Dermis microvascular lymphatic vessel endothelial cell (primary cell): Measurements from ENCODE around the gene BLOC1S4. TPM values are rescaled to one million over a fixed set of nuclear protein-coding genes. Genes with fewer than 3 reads are reported as not detected.
"Not testable (repeated sequence)": the region's sequence is repeated elsewhere in the genome, so short reads cannot be mapped to it uniquely, and the experiment has no call there.

Source experiments
- DNase-seq, 2 donors: peaks; one replicate each; pipeline versions ENCODE4 v3.0.0 to v3.0.0-alpha.2; 2010; ENCODE audit warnings: low read depth in 2 of 2
- total RNA-seq: library from RNA; depleted of rRNA; stranded (reverse); fragments of >200 nt; gene quantifications from 2 replicates; pipeline ENCODE4 v1.2.1, GENCODE V29; 2014

The BLOC1S4 gene
- total RNA-seq, 1 donor from 2014 or later = 8.2 TPM

GRCh38 chr4:6740347-6740746 lies 24.4 kb downstream of the BLOC1S4 start:
- no peak for DNase-seq

DNA sequence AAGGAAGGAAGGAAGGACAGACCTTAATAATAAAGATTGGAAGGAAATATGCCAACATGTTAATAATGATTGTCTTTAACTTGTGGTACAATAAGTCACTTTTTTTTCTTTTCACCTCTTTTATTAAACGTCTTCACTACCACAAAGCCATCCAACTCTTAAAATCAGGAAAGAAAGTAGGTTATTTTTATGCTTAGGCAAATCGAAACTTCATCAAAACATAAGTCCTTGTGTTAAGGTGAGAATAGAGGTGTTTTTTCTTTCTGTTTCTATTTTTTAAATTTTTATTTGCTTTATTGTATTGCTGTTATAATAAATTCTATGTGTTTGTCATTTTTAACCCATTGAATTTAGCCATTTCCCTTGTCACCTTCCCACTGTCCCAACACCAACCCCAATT lies 26.5 kb downstream of the BLOC1S4 start:
- DNase-seq = no peak

DNA sequence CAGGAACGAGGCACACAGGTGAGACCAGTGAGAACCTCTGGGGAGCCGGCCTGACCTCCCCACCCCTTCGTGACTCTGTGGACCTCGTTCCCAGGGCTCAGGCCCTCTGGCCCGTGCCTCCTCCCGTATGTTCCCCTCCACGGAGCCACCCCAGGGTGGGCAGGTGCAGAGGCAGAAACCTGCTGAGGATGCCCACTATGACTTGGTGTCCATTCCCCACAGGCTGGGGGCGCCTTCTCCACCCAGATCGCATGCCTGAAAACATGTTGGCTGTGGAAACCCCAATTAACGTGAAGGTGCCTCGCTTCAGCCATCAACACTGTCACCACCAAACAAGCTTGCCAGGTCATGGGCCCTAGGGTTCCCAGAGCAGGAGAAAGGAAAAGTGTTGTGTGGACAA lies 27.0 kb downstream of the BLOC1S4 start:
- no peak for DNase-seq

- DNase-seq = no peak
Measured at GRCh38 chr4:6746721-6747293, 30.8 kb downstream of the BLOC1S4 start.

- DNase-seq = no peak
Measured at GRCh38 chr4:6747294-6748051, 31.5 kb downstream of the BLOC1S4 start.

DNA sequence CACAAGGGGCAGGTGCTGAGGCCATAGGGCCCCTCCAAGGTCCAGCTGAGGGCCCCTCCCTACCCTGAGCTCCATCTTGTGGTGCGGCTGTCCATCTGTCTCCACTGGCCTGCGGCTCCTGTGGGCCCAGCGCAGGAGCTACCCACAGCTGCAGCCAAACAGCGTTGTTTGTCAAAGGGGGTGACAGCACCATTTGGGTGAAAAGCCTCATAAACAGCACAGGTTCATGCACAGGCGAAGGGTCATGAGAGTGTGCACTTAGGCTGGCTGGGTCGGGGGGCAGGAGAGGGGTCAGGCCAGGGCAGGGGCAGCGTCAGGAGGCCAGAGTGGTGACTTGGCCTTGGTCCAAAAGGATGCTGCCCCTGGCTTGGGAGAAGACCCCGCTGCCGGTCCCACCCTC lies 32.3 kb downstream of the BLOC1S4 start:
- DNase-seq = no peak

DNA sequence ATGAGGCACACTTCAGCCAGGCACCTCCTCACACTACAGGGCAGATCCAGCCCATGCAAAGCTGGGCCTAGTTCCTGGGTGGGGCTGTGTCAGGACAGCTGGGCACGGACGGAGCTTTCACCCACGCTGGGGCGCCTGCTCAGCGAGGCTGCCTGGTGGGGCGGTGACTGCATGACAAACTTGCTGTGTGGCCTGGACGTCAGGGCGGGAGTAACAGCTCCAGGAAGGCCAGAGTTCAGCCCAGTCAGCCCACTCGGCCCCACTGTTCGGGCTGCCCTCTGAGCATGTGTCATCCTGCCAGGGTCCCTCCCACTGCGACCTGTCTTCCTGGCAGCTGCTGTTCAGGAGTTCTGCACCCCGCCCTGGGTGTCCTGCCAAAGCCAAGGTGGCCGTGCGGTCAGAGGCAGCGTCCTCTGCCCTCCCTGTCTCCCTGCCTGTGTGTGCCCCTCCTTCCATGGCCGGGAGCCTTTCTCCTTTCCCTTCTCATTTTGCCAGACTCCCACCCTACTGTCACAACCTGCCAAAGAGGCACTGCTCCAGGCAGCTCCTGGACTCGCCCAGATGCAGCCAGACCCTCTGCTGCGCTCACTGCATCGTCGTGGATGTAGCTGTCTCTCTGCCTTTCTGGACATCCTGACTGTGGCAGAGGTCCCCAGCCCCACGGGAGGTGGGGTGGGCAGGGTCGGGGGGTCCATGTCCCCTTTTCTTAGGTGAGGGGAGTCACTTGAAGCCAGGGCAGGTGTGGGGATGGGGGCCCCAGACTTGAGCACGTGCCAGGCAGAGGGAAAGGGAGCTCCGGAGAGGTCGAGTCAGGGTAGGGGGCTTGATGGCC lies 33.6 kb downstream of the BLOC1S4 start:
- peak; percentile 48 to 62 for DNase-seq

DNA sequence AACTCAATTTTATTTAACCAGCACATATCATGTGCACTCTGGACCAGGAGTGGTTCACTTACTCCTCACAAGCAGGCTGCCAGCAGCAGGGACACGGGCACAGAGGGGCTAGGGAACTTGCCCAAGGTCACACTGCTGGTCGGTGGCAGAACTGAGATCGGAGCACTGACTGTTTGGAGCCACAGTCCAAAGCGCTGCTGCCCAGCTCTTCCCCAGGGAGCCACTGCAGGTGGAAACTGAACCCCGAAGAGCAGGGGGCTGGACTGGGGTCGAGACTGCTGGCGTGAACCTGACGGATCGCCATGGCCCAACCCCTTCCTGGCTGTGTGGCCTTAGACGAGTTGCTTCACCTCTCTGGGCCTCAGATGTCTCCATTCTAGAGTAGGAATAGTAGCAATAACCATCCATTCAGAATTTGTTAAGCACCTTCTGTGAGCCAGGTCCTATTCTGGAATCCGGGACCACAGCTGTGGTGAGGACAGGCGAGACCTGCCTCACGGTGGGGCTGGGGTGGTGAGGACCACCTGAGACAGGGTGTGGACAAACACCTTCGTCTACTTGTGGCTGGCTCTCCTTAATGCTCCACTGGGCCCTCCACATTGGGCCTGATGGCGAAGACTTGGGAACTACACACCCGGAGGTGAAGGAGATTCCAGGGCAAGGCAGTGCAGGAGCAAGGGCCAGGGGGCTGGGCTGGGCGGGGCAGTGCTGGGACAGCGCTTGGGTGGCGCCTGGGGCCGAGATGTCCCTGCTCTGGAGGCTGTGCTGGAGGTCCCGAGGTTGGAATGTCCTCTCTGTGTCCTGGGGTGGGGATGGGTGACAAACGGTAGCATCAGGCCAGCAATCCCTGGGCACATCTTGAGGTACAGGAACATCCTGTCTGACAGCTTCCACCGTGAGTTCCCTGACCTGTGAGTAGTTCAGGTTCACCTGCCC lies 34.6 kb downstream of the BLOC1S4 start:
- no peak for DNase-seq

DNA sequence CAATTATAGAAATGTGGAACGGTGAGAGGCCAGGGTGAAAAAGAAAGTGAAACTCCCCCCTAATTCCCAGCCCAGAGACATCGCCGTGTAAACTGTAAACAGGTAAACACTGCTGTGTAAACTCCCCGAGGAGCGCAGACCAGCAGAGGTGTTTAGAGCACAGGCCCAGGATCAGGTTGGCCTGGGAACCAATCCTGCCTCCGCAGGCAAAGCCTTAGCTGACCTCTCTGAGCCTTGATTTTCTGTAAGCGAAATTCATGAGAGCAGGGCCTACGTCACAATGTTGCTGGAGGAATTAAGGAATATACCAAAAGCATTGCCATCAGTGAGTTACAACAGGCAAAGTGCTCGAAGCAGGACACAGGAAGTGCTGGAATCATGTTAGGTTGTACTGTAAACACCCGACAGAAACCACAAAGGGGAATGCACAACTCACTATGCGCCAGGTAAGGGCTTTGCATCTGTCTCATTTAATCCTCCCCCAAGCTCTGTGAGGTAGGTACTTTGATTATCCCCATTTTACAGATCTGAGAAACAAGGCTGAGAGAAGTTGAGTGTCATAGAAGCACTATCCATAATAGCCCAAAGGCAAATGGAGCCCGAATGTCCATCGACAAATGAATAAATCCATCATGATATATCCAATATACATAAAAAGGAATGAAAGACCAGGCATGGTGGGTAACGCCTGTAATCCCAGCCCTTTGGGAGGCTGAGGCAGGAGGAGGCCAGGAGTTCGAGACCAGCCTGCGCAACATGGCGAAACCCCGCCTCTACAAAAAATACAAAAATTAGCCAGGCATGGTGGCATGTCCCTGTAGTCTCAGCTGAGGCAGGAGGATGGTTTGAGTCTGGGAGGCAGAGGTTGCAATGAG lies 35.9 kb downstream of the BLOC1S4 start:
- DNase-seq = no peak

DNA sequence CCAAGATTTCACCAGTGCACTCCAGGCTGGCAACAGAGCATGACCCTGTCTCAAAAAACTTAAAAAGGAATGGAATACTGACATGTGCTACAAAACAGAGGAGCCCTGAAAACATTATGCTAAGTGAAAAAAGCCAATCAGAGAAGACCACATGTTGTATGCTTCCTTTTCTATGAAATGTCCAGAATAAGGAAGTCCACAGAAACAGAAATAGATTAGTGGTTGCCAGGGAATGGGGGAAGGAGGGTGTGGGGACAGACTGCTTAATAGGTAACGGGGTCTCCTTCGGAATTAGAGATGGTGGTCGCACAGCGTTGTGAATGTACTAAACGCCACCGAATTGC lies 36.5 kb downstream of the BLOC1S4 start:
- DNase-seq = no peak

GRCh38 chr4:6753103-6753560 lies 37.2 kb downstream of the BLOC1S4 start:
- DNase-seq = no peak

GRCh38 chr4:6753891-6754290 lies 37.9 kb downstream of the BLOC1S4 start:
- DNase-seq = no peak

GRCh38 chr4:6754481-6755087 lies 38.6 kb downstream of the BLOC1S4 start:
- DNase-seq = no peak

DNA sequence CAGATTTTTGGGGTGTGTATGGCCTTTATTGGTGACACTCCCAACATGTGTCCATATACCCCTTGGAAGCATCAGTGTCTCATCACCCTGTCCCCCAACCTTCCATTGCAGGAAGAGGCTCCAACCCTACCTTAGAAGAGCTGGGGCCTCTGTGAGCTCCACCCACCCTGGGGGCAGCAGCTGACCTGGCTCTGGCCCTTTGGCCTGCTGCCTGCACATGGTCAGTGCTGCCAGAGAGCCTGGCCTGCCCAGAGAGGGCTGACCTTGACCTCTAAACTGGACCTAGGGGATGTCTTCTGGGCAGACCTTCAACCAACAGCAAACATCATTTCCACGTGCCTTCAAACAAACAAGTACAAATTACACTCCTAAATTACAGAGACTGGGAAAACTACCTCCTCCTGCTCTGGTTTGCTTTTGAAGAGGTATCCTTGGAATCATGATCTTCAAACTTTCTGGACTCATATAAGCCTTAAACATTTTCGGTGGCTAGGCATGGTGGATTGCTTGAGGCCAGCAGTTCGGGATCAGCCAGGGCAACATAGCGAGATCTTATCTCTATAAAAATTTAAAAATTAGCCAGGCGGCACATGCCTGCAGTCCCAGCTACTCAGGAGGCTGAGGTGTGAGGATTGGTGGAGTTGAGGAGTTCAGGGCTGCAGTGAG lies 39.2 kb downstream of the BLOC1S4 start:
- no peak for DNase-seq

DNA sequence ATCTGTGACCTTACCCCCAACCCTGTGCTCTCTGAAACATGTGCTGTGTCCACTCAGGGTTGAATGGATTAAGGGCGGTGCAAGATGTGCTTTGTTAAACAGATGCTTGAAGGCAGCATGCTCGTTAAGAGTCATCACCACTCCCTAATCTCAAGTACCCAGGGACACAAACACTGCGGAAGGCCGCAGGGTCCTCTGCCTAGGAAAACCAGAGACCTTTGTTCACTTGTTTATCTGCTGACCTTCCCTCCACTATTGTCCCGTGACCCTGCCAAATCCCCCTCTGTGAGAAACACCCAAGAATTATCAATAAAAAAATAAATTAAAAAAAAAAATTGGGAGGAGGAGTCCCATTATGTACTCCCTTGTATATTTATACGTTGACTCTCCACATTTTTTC lies 40.4 kb downstream of the BLOC1S4 start:
- DNase-seq = not testable (repeated sequence)

DNA sequence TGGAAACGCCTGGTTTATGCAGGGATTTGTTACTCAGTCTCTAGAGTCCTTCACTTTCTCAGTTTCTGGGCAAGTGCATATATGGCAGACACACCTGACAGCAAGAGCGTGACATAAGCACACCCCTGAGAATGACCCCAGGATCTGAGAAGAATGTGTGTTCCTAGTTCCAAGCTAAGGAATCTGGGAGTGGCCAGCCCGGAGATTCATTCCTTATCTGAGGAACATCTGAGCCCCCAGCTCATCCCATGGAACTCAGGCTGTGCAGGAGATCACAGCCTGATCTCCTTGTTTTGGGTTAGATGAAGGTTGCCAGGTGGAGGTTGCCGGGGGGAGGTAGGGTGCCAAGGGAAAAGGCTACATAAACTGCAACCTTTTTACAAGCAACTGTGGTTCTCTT lies 42.8 kb downstream of the BLOC1S4 start:
- DNase-seq = no peak

DNA sequence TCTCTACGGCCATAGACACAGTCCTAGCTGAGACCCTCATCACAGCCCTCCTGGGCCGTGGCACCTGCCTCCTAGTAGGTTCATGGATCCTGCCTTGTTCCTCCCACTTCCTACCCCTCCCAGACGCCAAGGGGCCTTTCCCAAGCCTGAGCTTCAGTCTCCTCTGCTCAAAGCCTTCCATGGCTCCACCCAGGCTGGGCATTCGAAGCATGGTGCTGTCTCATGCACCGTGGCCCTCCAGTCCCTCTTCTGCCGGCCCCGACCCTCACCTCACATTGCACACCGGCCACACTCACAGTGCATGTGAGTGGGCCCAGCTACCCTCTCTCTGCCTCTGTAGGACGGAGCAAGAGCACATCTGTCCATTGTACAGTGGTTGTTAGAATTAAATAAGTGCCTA lies 44.9 kb downstream of the BLOC1S4 start:
- no peak for DNase-seq

DNA sequence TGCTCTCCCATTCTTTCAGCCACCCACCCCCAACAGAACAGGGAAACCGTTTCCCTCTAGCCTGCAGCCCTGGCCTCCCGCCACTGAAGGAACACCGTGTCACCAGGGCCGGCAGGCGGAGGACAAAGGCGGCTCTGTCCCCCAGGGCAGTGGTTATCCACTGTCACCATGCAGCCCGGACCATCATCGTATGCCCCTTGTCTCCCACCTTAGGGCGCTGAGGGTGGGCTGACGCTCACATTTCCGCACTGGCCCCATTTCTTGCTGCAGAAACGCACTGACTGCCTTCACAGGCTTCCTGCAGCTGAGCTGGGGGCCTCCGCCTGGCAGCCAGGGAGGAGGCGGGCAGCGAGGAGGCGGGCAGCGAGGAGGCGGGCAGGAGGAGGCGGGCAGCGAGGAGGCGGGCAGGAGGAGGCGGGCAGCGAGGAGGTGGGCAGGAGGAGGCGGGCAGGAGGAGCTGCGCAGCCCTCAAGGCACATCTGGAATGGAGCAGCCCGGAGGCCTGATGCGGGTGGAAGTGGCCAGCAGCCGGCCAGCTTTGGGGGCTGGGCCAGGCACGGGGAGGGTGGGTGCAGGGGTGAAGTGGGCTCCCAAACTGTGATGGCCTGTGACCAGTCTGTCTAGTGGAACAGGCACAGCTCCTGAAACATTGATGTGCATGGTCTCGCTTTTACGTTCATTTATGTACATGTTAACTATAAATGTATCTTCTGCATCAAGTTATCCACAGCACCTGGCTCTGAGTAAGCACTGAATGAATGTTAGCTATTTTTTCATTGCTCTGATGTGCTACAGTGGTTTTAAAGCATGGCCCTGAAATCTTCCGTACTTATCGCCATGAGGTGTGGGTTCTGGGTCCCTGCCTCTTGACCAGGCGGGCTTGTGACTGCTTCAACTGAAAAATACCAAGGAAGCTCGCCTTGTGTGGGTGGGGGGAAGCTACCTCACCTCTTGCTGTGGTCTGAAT lies 46.0 kb downstream of the BLOC1S4 start:
- DNase-seq = no peak
